Type B pancreatic cell (in vitro differentiated cells): Measurements from ENCODE around the gene ANKMY2. TPM values are rescaled to one million over a fixed set of nuclear protein-coding genes. Genes with fewer than 3 reads are reported as not detected.
A peak's percentile ranks its signal among the peaks of the same experiment; 100 is the strongest.

Source experiments
- DNase-seq: peaks from one replicate; pipeline ENCODE4 v3.0.0; 2021; ENCODE audit warnings: mixed read lengths; ENCODE audit not compliant: unreplicated experiment; ENCODE audit errors: extremely low spot score
- H3K27ac Mint-ChIP-seq: 2 replicates; pipeline ENCODE4 v1.8.0; 2021; ENCODE audit warnings: mild to moderate bottlenecking, mixed read lengths
- H3K27me3 Mint-ChIP-seq: 2 replicates; pipeline ENCODE4 v1.8.0; 2021; ENCODE audit warnings: mixed read lengths
- H3K36me3 Mint-ChIP-seq: 2 replicates; pipeline ENCODE4 v1.8.0; 2021; ENCODE audit warnings: mixed read lengths
- H3K4me1 Mint-ChIP-seq: one replicate; pipeline ENCODE4 v1.8.0; 2021; ENCODE audit warnings: mixed read lengths; ENCODE audit not compliant: unreplicated experiment
- H3K4me3 Mint-ChIP-seq: 2 replicates; pipeline ENCODE4 v1.8.0; 2021; ENCODE audit warnings: mild to moderate bottlenecking, mixed read lengths
- H3K9me3 Mint-ChIP-seq: 2 replicates; pipeline ENCODE4 v1.8.0; 2021; ENCODE audit warnings: mixed read lengths
- total RNA-seq: library from RNA; stranded (reverse); gene quantifications from 2 replicates; pipeline ENCODE4 v1.2.1, GENCODE V29; 2021; ENCODE audit warnings: low replicate concordance
- TF ChIP-seq, protein P1 (sequence below): fragments of 200-600 bp; sonication (generic); conservative IDR thresholded peaks from 2 replicates; pipeline ENCODE4 v1.5.0; 2021; ENCODE audit warnings: antibody characterized with exemption, mild to moderate bottlenecking

ANKMY2 gene
- total RNA-seq, 1 donor from 2014 or later = 21.5 TPM

DNA sequence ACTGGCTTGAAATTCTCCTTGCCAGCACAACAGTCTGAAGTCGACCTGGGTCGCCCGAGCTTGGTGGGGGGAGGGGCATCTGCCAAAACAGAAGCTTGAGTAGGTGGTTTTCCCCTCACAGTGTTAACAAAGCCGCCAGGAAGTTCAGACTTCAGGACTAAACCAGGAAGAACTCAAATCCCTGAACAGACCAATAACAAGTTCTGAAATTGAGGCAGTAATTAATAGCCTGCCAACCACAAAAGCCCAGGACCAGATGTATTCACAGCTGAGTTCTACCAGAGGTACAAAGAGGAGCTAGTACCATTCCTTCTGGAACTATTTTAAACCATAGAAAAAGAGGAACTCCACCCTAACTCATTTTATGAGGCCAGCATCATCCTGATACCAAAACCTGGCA is 73.6 kb downstream of the ANKMY2 start:
- H3K27me3 Mint-ChIP-seq = no peaks in the 10 kb centered on the region
- DNase-seq = no peak
- H3K9me3 Mint-ChIP-seq = peaks cover 4% of the 10 kb centered on the region
- H3K27ac Mint-ChIP-seq = no peak overlapping the region
- no peaks in the 10 kb centered on the region for H3K36me3 Mint-ChIP-seq
- no peak overlapping the region for H3K4me3 Mint-ChIP-seq
- no peaks in the 10 kb centered on the region for H3K4me1 Mint-ChIP-seq
- TF ChIP-seq, protein P1, sequence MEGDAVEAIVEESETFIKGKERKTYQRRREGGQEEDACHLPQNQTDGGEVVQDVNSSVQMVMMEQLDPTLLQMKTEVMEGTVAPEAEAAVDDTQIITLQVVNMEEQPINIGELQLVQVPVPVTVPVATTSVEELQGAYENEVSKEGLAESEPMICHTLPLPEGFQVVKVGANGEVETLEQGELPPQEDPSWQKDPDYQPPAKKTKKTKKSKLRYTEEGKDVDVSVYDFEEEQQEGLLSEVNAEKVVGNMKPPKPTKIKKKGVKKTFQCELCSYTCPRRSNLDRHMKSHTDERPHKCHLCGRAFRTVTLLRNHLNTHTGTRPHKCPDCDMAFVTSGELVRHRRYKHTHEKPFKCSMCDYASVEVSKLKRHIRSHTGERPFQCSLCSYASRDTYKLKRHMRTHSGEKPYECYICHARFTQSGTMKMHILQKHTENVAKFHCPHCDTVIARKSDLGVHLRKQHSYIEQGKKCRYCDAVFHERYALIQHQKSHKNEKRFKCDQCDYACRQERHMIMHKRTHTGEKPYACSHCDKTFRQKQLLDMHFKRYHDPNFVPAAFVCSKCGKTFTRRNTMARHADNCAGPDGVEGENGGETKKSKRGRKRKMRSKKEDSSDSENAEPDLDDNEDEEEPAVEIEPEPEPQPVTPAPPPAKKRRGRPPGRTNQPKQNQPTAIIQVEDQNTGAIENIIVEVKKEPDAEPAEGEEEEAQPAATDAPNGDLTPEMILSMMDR = no peak

DNA sequence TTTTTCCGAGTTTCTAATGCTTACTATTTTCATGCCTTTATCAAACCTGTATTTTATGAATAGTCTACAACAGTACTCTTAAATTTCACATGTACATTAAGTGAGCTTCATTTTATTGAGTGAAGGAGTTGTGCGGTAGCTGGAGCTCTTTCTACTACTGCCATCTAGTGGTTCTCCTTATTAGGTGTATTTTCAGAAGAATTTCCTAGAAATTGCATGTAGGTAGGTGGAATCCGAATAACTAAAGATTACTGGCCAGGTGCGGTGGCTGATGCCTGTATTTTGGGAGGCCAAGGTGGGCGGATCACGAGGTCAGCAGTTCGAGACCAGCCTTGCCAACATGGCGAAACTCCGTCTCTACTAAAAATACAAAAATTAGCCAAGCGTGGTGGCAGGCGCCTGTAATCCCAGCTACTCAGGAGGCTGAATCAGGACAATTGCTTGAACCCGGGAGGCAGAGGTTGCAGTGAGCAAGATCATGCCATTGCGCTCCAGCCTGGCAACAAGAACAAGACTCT is 80.6 kb downstream of the ANKMY2 start:
- H3K4me1 Mint-ChIP-seq = peaks cover 6% of the 10 kb centered on the region
- TF ChIP-seq, protein P1 = peak; percentile 92
- H3K9me3 Mint-ChIP-seq = no peaks in the 10 kb centered on the region
- H3K27ac Mint-ChIP-seq = no peak overlapping the region
- no peak for DNase-seq
- H3K4me3 Mint-ChIP-seq = no peak overlapping the region
- no peaks in the 10 kb centered on the region for H3K27me3 Mint-ChIP-seq
- no peaks in the 10 kb centered on the region for H3K36me3 Mint-ChIP-seq

DNA sequence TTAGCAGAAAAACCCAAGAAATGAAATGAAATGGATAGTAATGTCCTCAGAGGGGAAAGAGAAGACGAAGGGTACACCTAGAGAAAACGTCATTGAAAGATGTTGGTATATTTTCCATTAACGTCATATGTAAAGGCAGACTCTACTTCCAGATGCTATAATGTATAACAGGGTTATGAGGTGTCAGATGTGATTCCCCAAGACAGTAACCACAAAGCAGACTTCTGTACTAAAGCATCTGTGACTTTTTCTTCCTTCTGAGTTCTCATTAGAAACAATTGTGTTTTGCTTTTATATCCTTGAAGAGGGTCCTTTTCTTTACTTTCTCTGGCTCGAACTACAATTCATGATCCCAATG is 81.6 kb downstream of the ANKMY2 start:
- Mint-ChIP-seq H3K27me3 (no peaks in the 10 kb centered on the region), H3K4me3 (no peak overlapping the region), H3K9me3 (no peaks in the 10 kb centered on the region), H3K4me1 (peaks cover 6% of the 10 kb centered on the region), H3K27ac (no peak overlapping the region), H3K36me3 (no peaks in the 10 kb centered on the region)
- TF ChIP-seq, protein P1 = no peak
- no peak for DNase-seq

DNA sequence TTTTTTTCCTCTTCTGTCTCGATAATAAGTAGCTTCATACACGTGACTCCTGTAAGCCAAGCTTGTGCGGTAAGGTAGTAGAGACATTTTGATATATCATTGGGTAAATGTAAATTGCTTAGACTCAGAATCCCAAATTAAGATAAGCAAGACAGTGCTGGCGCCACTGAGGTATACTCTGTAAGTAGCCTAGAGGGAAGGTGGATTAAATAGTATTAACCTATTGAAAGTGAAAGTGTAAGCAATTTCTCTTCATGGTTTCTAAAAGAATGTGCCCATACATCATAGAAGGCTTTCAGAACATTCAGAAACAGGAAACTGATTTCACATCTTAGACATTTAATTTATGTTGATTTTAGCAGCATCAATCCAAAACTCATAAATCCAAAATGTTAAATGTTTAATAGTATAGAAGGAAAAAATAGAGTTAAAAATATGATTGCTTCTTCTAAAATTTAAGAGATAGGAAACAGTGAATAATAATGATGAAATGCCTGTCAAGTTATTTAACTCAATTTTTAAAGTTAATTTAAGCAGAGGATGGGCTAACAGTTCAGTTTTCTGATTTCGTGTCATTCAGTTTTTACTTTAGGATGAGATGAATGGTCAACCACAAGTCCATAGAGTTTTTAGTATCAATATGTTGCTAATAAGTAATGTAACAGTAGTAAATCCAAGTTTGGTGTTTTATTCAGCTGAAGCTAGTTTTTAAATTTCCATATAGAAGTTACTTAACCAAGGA is 82.1 kb downstream of the ANKMY2 start:
- Mint-ChIP-seq H3K36me3 (no peaks in the 10 kb centered on the region), H3K9me3 (no peaks in the 10 kb centered on the region), H3K4me1 (peaks cover 6% of the 10 kb centered on the region), H3K4me3 (no peak overlapping the region), H3K27ac (no peak overlapping the region), H3K27me3 (no peaks in the 10 kb centered on the region)
- TF ChIP-seq, protein P1 = no peak
- DNase-seq = no peak

DNA sequence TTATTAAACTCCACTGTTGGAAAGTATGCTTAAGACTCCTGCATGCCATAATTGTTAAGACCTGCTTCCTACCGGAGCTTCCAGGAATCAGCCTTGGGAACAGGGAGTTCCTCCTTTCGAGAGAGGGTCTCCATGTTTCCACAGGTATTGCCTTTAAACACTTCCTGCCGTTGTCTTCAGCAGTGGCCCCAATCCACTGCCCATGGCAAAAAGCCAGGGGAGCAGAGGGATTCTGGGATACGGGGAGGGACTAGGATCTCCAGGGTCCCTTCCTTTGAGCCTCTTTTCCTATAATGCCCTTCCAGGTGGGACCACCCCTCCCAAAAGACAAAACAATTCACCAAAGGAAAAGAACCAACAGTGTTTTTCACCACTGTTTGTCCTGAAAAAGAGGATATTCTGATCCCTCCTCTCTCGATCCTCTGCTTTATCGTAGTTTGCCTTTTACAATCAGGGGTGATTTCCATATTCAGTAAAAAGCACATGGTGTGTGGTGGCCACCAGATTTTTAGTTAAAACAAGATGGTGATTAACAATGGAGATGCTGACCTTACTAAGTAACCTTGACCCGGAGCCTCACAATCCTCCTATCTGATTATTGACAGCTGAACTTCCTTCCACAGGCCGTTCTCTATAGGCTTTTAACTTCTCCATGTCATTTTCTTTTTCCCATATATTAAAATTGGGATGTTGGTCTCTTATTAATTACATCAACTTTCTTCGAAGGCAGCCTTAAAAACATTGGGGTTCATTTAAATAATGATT is 82.9 kb downstream of the ANKMY2 start:
- TF ChIP-seq, protein P1 = no peak
- Mint-ChIP-seq H3K27ac (no peak overlapping the region), H3K4me1 (peaks cover 6% of the 10 kb centered on the region), H3K4me3 (no peak overlapping the region), H3K27me3 (no peaks in the 10 kb centered on the region), H3K9me3 (no peaks in the 10 kb centered on the region), H3K36me3 (no peaks in the 10 kb centered on the region)
- no peak for DNase-seq
